Thyroid gland (tissue), 4 donors: Measurements from ENCODE around the gene RNF141. TPM values are rescaled to one million over a fixed set of nuclear protein-coding genes. Genes with fewer than 3 reads are reported as not detected.

Source experiments
- DNase-seq, 2 donors: peaks; one replicate each; pipeline ENCODE4 v3.0.0-alpha.2; 2019
- H3K27ac ChIP-seq, 3 donors: fragments of 200-600 bp; sonication (generic); 1 replicate in 2 of 3; 2 replicates in 1 of 3; pipeline ENCODE4 v1.5.1; 2016 to 2019; ENCODE audit warnings: mild to moderate bottlenecking in 1 of 3, moderate library complexity in 1 of 3
- H3K27me3 ChIP-seq: fragments of 200-600 bp; sonication (generic); one replicate; pipeline ENCODE4 v1.5.1; 2019
- H3K36me3 ChIP-seq, 2 donors: fragments of 200-600 bp; sonication (generic); one replicate each; pipeline ENCODE4 v1.5.1; 2016 to 2019
- H3K4me1 ChIP-seq, 2 donors: fragments of 200-600 bp; sonication (generic); one replicate each; pipeline ENCODE4 v1.5.1; 2017 to 2019
- H3K4me3 ChIP-seq, 3 donors: fragments of 200-600 bp; sonication (generic); replicated peaks in 1 of 3; 1 replicate in 2 of 3; 2 replicates in 1 of 3; pipeline ENCODE4 v1.5.1; 2016; ENCODE audit warnings: mild to moderate bottlenecking in 1 of 3
- H3K9me3 ChIP-seq: fragments of 200-600 bp; sonication (generic); one replicate; pipeline ENCODE4 v1.5.1; 2017
- CTCF ChIP-seq, 6 experiments: fragments of 200-600 bp in 3 of 6; fragments of 450-650 bp in 3 of 6; sonication (generic) in 3 of 6; IDR thresholded peaks; one replicate each; pipeline ENCODE4 v1.5.1; 2016 to 2019; ENCODE audit warnings: antibody characterized with exemption in 6 of 6, mild to moderate bottlenecking in 2 of 6, inconsistent platforms in 1 of 6, moderate library complexity in 1 of 6
- POLR2A ChIP-seq, 2 donors: fragments of 450-650 bp; IDR thresholded peaks; one replicate each; pipeline ENCODE4 v1.6.1; 2017; ENCODE audit warnings: antibody characterized with exemption in 2 of 2, mild to moderate bottlenecking in 2 of 2, moderate library complexity in 1 of 2
- WGBS, 2 donors: methylation state at CpG; one replicate each; pipeline ENCODE4 v1.1.5; 2017; 5-methylcytosine and 5-hydroxymethylcytosine counted together
- intact Hi-C: fragments of 100-400 bp; cut with DNase I; formaldehyde crosslinking; loops from one replicate; pipeline ENCODE4 v1.15.1; 2023
- total RNA-seq, 4 donors: library from RNA; depleted of rRNA; stranded (reverse); fragments of >200 nt; gene quantifications; one replicate each; pipeline ENCODE4 v1.2.3, GENCODE V29; 2016

Gene RNF141
- total RNA-seq, 4 donors from 2014 or later, result 32.4 to 45.3 (median 40.7) TPM

DNA sequence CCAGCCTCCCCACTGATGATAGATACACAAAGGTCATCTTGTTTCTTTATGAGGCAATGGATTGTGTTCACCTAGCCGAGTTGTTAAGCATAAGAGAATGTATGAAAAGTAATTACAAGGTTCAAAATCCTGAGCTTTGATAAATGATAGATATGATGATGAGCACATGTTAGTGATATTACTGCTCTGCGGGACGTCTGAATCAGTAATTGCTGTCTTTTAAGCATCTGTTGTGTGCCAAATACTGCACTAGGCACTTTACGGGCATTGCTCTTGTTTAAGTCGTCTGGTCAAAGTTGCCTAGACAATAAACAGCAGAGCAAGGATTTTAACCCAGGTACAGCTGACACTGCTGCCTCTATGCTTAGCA lies 559 bp upstream of the RNF141 start:
- Histone ChIP-seq H3K4me1 (peaks cover 6 to 7% of the 10 kb centered on the region in 2 donors), H3K36me3 (no peaks in the 10 kb centered on the region), H3K27ac (peak overlapping the region in 2 of 3 donors; percentile 76 to 81), H3K4me3 (peak overlapping the region in 1 of 3 donors; percentile 82), H3K27me3 (no peaks in the 10 kb centered on the region), H3K9me3 (no peaks in the 10 kb centered on the region)
- intact Hi-C loops, result no loop called here
- TF ChIP-seq POLR2A (IDR thresholded peaks at IDR 0.05) (no peak), CTCF (IDR thresholded peaks at IDR 0.05) (no peak)
- 61 to 63% methylated on average over 5 of the region's 5 CpGs for WGBS, 2 donors
- DNase-seq, result no peak

DNA sequence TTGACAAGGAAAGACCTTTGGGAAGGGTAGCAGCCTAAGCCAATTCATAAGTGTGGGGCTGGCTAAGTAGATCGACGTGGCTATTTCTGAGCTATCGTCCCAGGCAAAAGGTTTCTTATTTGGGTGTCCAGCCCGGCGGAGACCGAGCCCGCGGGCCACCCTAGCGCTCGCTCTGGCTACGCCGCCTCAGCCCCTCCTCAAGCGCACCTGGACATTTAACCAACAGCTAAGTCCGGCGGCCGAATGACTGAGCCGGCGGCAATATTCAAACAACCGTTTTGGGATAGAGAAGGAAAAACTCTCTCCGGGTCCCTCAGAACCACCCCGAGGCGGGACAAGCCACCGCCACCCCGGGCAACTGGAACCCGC lies 457 bp downstream of the RNF141 start:
- whole genome bisulfite sequencing, 2 donors, result 0 to 1% methylated on average over 16 to 19 of the region's 25 CpGs
- H3K9me3 ChIP-seq, result no peaks in the 10 kb centered on the region
- H3K36me3 ChIP-seq, result no peaks in the 10 kb centered on the region
- intact Hi-C loops, result no loop called here
- TF ChIP-seq POLR2A (IDR thresholded peaks at IDR 0.05), result no peak
- TF ChIP-seq CTCF (IDR thresholded peaks at IDR 0.05), result peak in 1 of 6 experiments; percentile 1
- H3K4me1 ChIP-seq, result peaks cover 6 to 7% of the 10 kb centered on the region in 2 donors
- H3K27me3 ChIP-seq, result no peaks in the 10 kb centered on the region
- H3K27ac ChIP-seq, result peak overlapping the region; percentile 76 to 82 (median 81)
- DNase-seq, result peak; percentile 67 to 74
- H3K4me3 ChIP-seq, result peak overlapping the region; percentile 37 to 82 (median 77)

DNA sequence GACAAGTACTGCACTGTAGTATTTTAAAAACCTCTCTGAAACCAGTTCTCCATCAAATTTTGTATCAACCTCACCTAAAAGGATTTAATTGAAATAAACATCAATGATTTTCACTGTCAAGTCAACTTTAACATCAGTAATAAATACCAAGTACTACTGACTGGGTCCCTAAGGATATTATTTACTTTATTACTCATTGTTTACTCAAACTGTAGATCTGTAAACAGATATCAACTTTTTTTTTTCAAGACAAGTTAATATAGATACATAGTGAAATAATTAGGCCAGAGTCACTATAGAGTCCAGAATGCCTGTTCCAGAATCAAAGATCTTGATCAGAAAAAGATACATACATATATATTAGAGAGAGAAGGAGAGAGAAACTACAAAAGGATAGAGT lies 1.6 kb downstream of the RNF141 start:
- Histone ChIP-seq H3K4me1 (peaks cover 6 to 7% of the 10 kb centered on the region in 2 donors), H3K27ac (no peak overlapping the region), H3K4me3 (no peak overlapping the region), H3K9me3 (no peaks in the 10 kb centered on the region), H3K36me3 (no peaks in the 10 kb centered on the region), H3K27me3 (no peaks in the 10 kb centered on the region)
- no peak for DNase-seq
- intact Hi-C loops, result no loop called here
- TF ChIP-seq POLR2A (IDR thresholded peaks at IDR 0.05) (no peak), CTCF (IDR thresholded peaks at IDR 0.05) (no peak)

- peaks cover 6 to 7% of the 10 kb centered on the region in 2 donors for H3K4me1 ChIP-seq
- TF ChIP-seq POLR2A (IDR thresholded peaks at IDR 0.05) (no peak), CTCF (IDR thresholded peaks at IDR 0.05) (no peak)
- no peaks in the 10 kb centered on the region for H3K9me3 ChIP-seq
- intact Hi-C loops, result no loop called here
- H3K4me3 ChIP-seq, result no peak overlapping the region
- no peak overlapping the region for H3K27ac ChIP-seq
- peaks cover 0 to under 1% of the 10 kb centered on the region in 2 donors for H3K36me3 ChIP-seq
- no peak for DNase-seq
- WGBS, 2 donors, result 77 to 88% methylated on average over 1 of the region's 1 CpG
- H3K27me3 ChIP-seq, result no peaks in the 10 kb centered on the region
These were observed 2.1 kb downstream of the RNF141 start for GRCh38 chr11:10538924-10539323.

DNA sequence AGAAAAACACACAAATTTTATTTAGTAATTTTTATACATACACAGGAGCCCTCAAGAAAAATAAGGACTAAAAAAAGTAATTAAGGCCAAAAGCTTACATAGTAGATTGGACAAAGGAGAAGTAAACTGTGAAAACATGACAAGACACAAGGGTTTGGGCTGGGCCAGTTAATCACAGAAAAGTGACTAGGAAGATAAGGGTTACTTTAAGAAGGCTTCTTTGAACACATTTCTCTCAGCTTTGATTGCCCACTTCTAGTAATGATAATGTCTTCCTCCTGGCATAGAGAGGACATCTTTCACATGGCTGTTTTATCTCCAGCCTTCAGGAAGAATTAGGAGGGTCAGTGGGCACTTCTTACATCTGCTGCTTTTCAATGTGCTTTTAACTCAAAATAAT lies 3.4 kb downstream of the RNF141 start:
- H3K9me3 ChIP-seq, result no peaks in the 10 kb centered on the region
- H3K36me3 ChIP-seq, result peaks cover 0 to 5% of the 10 kb centered on the region in 2 donors
- DNase-seq, result no peak
- H3K27ac ChIP-seq, result no peak overlapping the region
- no peaks in the 10 kb centered on the region for H3K27me3 ChIP-seq
- H3K4me1 ChIP-seq, result peaks cover 6 to 7% of the 10 kb centered on the region in 2 donors
- intact Hi-C loops, result no loop called here
- TF ChIP-seq CTCF (IDR thresholded peaks at IDR 0.05), result no peak
- no peak for TF ChIP-seq POLR2A (IDR thresholded peaks at IDR 0.05)
- no peak overlapping the region for H3K4me3 ChIP-seq
